ENCODE measurements around the gene PDAP1. TPM values are rescaled to one million over a fixed set of nuclear protein-coding genes. Genes with fewer than 3 reads are reported as not detected.

Gene PDAP1
- total RNA-seq, 1 donor, result 33.7 TPM

GRCh38 chr7:99451936-99452335 lies 43.5 kb upstream of the PDAP1 start:
- peaks cover 13% of the 10 kb centered on the region for H4K20me1 ChIP-seq (ENCODE audit: insufficient read depth, low read length)
- DNase-seq (ENCODE audit: insufficient read length, low spot score, missing footprints), result peak; percentile 29
- no peak for TF ChIP-seq CTCF (IDR thresholded peaks at IDR 0.05; ENCODE audit: extremely low read depth, low read depth, low read length)
- H3K4me2 ChIP-seq (ENCODE audit: insufficient read depth, low read length), result no peak overlapping the region
- H3K4me3 ChIP-seq (ENCODE audit: insufficient read depth, low read length), result no peak overlapping the region
- no peak overlapping the region for H2AFZ ChIP-seq (ENCODE audit: low read length)
- H3K4me1 ChIP-seq (ENCODE audit: insufficient read depth, low read length), result no peaks in the 10 kb centered on the region
- H3K27me3 ChIP-seq (ENCODE audit: insufficient read depth, low read length), result no peaks in the 10 kb centered on the region
- H3K36me3 ChIP-seq (ENCODE audit: insufficient read depth, low read length), result peaks cover 68% of the 10 kb centered on the region
- peaks cover 58% of the 10 kb centered on the region for H3K79me2 ChIP-seq (ENCODE audit: insufficient read depth, low read length)
- H3K9me3 ChIP-seq (ENCODE audit: low read depth, low read length), result no peaks in the 10 kb centered on the region
- no peak overlapping the region for H3K27ac ChIP-seq (ENCODE audit: low read depth, low read length)

GRCh38 chr7:99449326-99449725 lies 40.9 kb upstream of the PDAP1 start:
- H3K4me1 ChIP-seq (ENCODE audit: insufficient read depth, low read length), result no peaks in the 10 kb centered on the region
- peaks cover 60% of the 10 kb centered on the region for H3K36me3 ChIP-seq (ENCODE audit: insufficient read depth, low read length)
- H3K9me3 ChIP-seq (ENCODE audit: low read depth, low read length), result no peaks in the 10 kb centered on the region
- no peak overlapping the region for H3K27ac ChIP-seq (ENCODE audit: low read depth, low read length)
- no peaks in the 10 kb centered on the region for H3K27me3 ChIP-seq (ENCODE audit: insufficient read depth, low read length)
- H4K20me1 ChIP-seq (ENCODE audit: insufficient read depth, low read length), result peaks cover 12% of the 10 kb centered on the region
- no peak for TF ChIP-seq CTCF (IDR thresholded peaks at IDR 0.05; ENCODE audit: extremely low read depth, low read depth, low read length)
- peaks cover 36% of the 10 kb centered on the region for H3K79me2 ChIP-seq (ENCODE audit: insufficient read depth, low read length)
- H2AFZ ChIP-seq (ENCODE audit: low read length), result no peak overlapping the region
- no peak overlapping the region for H3K4me2 ChIP-seq (ENCODE audit: insufficient read depth, low read length)
- no peak overlapping the region for H3K4me3 ChIP-seq (ENCODE audit: insufficient read depth, low read length)
- DNase-seq (ENCODE audit: insufficient read length, low spot score, missing footprints), result peak; percentile 56

GRCh38 chr7:99448855-99449254 lies 40.5 kb upstream of the PDAP1 start:
- no peak overlapping the region for H3K27ac ChIP-seq (ENCODE audit: low read depth, low read length)
- H3K79me2 ChIP-seq (ENCODE audit: insufficient read depth, low read length), result peaks cover 34% of the 10 kb centered on the region
- no peak for DNase-seq (ENCODE audit: insufficient read length, low spot score, missing footprints)
- H3K4me2 ChIP-seq (ENCODE audit: insufficient read depth, low read length), result no peak overlapping the region
- no peaks in the 10 kb centered on the region for H3K27me3 ChIP-seq (ENCODE audit: insufficient read depth, low read length)
- H2AFZ ChIP-seq (ENCODE audit: low read length), result no peak overlapping the region
- H3K36me3 ChIP-seq (ENCODE audit: insufficient read depth, low read length), result peaks cover 57% of the 10 kb centered on the region
- no peaks in the 10 kb centered on the region for H3K4me1 ChIP-seq (ENCODE audit: insufficient read depth, low read length)
- no peaks in the 10 kb centered on the region for H3K9me3 ChIP-seq (ENCODE audit: low read depth, low read length)
- TF ChIP-seq CTCF (IDR thresholded peaks at IDR 0.05; ENCODE audit: extremely low read depth, low read depth, low read length), result no peak
- no peak overlapping the region for H3K4me3 ChIP-seq (ENCODE audit: insufficient read depth, low read length)
- peaks cover 13% of the 10 kb centered on the region for H4K20me1 ChIP-seq (ENCODE audit: insufficient read depth, low read length)

- no peaks in the 10 kb centered on the region for H3K9me3 ChIP-seq (ENCODE audit: low read depth, low read length)
- no peaks in the 10 kb centered on the region for H3K4me1 ChIP-seq (ENCODE audit: insufficient read depth, low read length)
- H2AFZ ChIP-seq (ENCODE audit: low read length), result no peak overlapping the region
- no peak overlapping the region for H3K4me3 ChIP-seq (ENCODE audit: insufficient read depth, low read length)
- no peak overlapping the region for H3K4me2 ChIP-seq (ENCODE audit: insufficient read depth, low read length)
- no peaks in the 10 kb centered on the region for H3K27me3 ChIP-seq (ENCODE audit: insufficient read depth, low read length)
- TF ChIP-seq CTCF (IDR thresholded peaks at IDR 0.05; ENCODE audit: extremely low read depth, low read depth, low read length), result no peak
- peaks cover 48% of the 10 kb centered on the region for H3K36me3 ChIP-seq (ENCODE audit: insufficient read depth, low read length)
- H3K79me2 ChIP-seq (ENCODE audit: insufficient read depth, low read length), result peaks cover 38% of the 10 kb centered on the region
- peaks cover 13% of the 10 kb centered on the region for H4K20me1 ChIP-seq (ENCODE audit: insufficient read depth, low read length)
- peak; percentile 49 for DNase-seq (ENCODE audit: insufficient read length, low spot score, missing footprints)
- H3K27ac ChIP-seq (ENCODE audit: low read depth, low read length), result no peak overlapping the region
Measured at GRCh38 chr7:99447943-99448342, 39.5 kb upstream of the PDAP1 start.
